Activated naive CD8-positive, alpha-beta T cell (primary cell): Measurements from ENCODE around the gene METTL25B.

Experiments
- H3K27ac Mint-ChIP-seq: one replicate; pipeline ENCODE4 v1.8.0; 2021; ENCODE audit warnings: mixed read lengths
- H3K27me3 Mint-ChIP-seq: one replicate; pipeline ENCODE4 v1.8.0; 2021; ENCODE audit warnings: mixed read lengths
- H3K36me3 Mint-ChIP-seq: one replicate; pipeline ENCODE4 v1.8.0; 2021; ENCODE audit warnings: mixed read lengths
- H3K4me1 Mint-ChIP-seq: one replicate; pipeline ENCODE4 v1.8.0; 2021; ENCODE audit warnings: low read depth, mixed read lengths
- H3K4me3 Mint-ChIP-seq: one replicate; pipeline ENCODE4 v1.8.0; 2021; ENCODE audit warnings: mild to moderate bottlenecking, mixed read lengths
- H3K9me3 Mint-ChIP-seq: one replicate; pipeline ENCODE4 v1.8.0; 2021; ENCODE audit warnings: low read depth, mixed read lengths

Gene METTL25B

DNA sequence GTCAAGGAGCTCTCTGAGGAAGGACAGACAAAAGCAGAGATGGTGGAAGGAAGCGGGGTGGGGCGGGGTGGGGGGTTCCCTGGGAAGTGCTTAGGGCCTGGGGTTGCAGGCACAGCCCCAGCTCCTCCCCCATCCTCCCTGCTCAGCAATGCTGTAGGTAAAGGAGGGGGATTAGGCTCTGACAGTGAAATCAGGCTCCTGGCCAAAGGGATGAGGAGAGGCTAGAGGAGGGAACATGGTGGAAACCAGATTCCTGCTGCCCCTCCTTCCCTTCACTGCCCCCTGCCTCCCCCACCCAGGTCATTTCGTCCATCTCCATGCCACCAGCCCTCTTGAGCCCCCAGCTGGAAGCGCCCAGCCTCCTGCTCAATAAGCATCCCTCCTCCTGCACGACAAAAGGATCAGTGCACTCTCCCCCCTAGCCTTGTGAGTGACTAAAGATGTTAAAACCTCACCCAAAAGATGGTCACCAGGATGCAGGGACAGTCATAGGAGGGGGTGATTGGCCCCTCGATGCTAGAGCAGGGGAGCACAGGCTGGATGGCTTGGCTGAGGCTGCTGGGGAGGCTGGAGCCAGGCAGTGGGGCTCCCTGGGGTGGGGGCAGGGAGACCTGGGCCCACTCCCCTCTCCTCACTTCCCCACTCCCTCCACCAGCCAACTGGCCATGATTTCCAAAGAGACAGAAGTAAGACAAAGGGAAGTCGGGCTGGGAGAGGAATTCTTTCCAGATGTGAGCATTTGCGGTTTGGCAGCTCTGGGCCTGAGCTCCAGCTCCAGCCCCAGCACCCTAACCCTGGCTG is 20.7 kb upstream of the METTL25B start:
- Mint-ChIP-seq H3K27me3 (no peaks in the 10 kb centered on the region), H3K4me3 (peak overlapping the region; percentile 59), H3K36me3 (no peaks in the 10 kb centered on the region), H3K4me1 (peaks cover 25% of the 10 kb centered on the region), H3K9me3 (no peaks in the 10 kb centered on the region), H3K27ac (peak overlapping the region; percentile 50)

DNA sequence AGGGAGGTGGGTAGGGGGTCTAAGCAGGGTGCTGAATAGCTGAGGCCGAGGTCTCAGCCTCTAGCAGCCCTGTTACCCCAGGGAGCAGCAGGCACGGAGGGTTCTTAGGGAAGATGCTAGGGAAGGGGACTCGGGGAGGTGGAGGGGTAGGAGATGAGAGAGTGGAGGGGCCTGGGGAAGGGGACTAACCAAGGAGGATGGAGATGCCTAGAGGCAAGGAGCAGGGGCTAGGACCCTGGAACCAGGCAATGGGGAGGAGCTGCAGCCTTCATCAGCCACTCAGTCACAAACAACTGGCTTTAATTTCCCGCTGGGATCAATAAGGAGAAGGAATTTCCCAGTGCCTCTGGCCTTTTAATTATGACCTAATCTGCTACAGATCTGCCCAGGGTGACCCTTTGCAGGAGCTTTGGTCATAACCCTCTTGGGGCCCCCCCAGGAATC is 20.0 kb upstream of the METTL25B start:
- Mint-ChIP-seq H3K27me3 (no peaks in the 10 kb centered on the region), H3K9me3 (no peaks in the 10 kb centered on the region), H3K36me3 (no peaks in the 10 kb centered on the region), H3K4me1 (peaks cover 25% of the 10 kb centered on the region), H3K27ac (peak overlapping the region; percentile 50), H3K4me3 (no peak overlapping the region)

DNA sequence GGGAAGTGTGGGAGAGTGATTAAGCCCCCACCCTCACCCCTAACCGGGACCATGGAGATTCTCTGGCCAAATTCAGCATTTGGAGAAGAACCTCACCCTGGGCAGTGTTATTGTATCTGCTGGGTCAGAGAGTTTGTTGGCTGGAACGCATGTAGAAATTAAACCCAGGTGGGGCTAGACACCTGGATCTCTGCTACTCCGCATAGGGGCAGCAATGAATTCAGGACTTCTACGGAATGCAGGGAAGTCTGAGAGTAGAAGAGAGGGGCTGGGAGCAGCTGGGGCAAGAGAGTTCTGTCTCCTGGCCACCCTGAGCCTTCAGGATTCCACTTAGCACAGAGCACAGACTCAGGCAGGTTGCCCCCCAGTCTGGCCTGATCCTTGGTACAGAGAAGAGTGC is 19.2 kb upstream of the METTL25B start:
- Mint-ChIP-seq H3K27ac (no peak overlapping the region), H3K9me3 (no peaks in the 10 kb centered on the region), H3K4me1 (peaks cover 25% of the 10 kb centered on the region), H3K4me3 (no peak overlapping the region), H3K27me3 (no peaks in the 10 kb centered on the region), H3K36me3 (no peaks in the 10 kb centered on the region)

DNA sequence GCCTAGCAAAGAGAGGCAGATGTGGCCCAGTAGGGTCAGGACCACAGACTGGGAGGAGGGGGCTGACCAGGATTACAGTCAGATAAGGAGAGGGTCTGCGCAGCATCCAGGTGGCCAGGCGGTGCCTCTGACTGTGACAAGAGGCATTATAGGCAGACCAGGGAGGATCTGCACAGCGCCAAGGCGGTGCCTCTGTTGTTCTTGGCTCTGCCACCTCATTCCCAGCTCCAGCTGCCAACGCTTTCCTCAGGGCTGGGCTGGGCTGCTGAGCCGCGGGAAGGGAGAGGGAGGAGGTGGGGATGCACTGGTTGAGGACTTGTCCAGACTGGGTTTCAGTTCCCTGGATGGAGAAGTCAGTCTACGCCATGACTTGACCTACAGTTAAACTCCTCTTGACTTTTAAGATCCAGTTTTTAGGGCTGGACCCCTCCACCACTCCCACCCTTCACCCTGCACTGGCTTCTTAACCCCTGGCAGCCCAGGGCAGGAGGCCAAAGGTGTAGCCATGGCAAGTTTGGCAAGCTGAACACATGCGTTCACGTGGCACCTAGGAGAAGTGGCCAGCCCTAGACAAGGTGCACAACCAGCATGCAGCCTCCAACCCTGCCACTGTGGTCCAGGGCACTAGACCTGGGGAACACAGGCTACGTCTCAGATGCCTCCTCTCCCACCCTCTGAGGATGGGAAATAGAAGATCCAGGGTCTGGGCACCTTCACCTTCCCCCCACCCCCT is 18.3 kb upstream of the METTL25B start:
- Mint-ChIP-seq H3K4me1 (peaks cover 20% of the 10 kb centered on the region), H3K9me3 (no peaks in the 10 kb centered on the region), H3K27ac (no peak overlapping the region), H3K4me3 (no peak overlapping the region), H3K27me3 (no peaks in the 10 kb centered on the region), H3K36me3 (peaks cover 3% of the 10 kb centered on the region)

GRCh38 chr1:156711011-156711817 is 17.1 kb upstream of the METTL25B start:
- Mint-ChIP-seq H3K27ac (no peak overlapping the region), H3K4me1 (peaks cover 10% of the 10 kb centered on the region), H3K4me3 (no peak overlapping the region), H3K27me3 (no peaks in the 10 kb centered on the region), H3K9me3 (no peaks in the 10 kb centered on the region), H3K36me3 (peaks cover 10% of the 10 kb centered on the region)

DNA sequence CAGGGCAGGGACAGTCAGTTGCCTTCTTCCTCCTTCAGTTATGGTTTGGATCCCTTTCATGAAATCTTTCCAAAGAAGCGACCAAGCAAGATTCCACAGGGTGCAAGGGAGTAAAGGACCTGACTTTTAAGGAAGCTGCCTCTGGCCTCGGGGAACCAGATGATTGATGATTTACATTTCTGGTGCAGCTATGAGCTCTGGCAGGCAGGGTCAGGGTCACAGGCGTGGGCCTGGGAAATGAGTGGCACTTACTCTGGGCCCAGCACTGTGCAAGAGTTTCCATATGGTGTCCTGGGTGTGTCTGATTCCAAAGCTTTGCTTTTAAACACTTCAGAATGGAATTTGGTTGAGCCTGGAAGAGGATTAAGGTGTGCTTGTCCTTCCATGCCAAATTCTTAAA is 15.6 kb upstream of the METTL25B start:
- Mint-ChIP-seq H3K36me3 (peaks cover 10% of the 10 kb centered on the region), H3K27ac (no peak overlapping the region), H3K27me3 (no peaks in the 10 kb centered on the region), H3K4me1 (peaks cover under 1% of the 10 kb centered on the region), H3K9me3 (no peaks in the 10 kb centered on the region), H3K4me3 (no peak overlapping the region)

- no peak overlapping the region for H3K4me3 Mint-ChIP-seq
- H3K27me3 Mint-ChIP-seq: no peaks in the 10 kb centered on the region
- peaks cover 10% of the 10 kb centered on the region for H3K36me3 Mint-ChIP-seq
- H3K27ac Mint-ChIP-seq: no peak overlapping the region
- no peaks in the 10 kb centered on the region for H3K9me3 Mint-ChIP-seq
- peaks cover under 1% of the 10 kb centered on the region for H3K4me1 Mint-ChIP-seq
Observed at GRCh38 chr1:156714830-156715229, 13.4 kb upstream of the METTL25B start.

- H3K27me3 Mint-ChIP-seq: no peaks in the 10 kb centered on the region
- no peak overlapping the region for H3K4me3 Mint-ChIP-seq
- H3K27ac Mint-ChIP-seq: no peak overlapping the region
- H3K4me1 Mint-ChIP-seq: peaks cover 2% of the 10 kb centered on the region
- H3K36me3 Mint-ChIP-seq: peaks cover 10% of the 10 kb centered on the region
- no peaks in the 10 kb centered on the region for H3K9me3 Mint-ChIP-seq
Observed at GRCh38 chr1:156717351-156717750, 10.9 kb upstream of the METTL25B start.

- Mint-ChIP-seq H3K27me3 (no peaks in the 10 kb centered on the region), H3K4me3 (no peak overlapping the region), H3K36me3 (peaks cover 9% of the 10 kb centered on the region), H3K4me1 (peaks cover 20% of the 10 kb centered on the region), H3K27ac (no peak overlapping the region), H3K9me3 (no peaks in the 10 kb centered on the region)
Observed at GRCh38 chr1:156721131-156721530, 7.1 kb upstream of the METTL25B start.

- H3K27me3 Mint-ChIP-seq: no peaks in the 10 kb centered on the region
- no peak overlapping the region for H3K27ac Mint-ChIP-seq
- no peak overlapping the region for H3K4me3 Mint-ChIP-seq
- H3K4me1 Mint-ChIP-seq: peaks cover 20% of the 10 kb centered on the region
- peaks cover 9% of the 10 kb centered on the region for H3K36me3 Mint-ChIP-seq
- no peaks in the 10 kb centered on the region for H3K9me3 Mint-ChIP-seq
Observed at GRCh38 chr1:156721535-156721934, 6.7 kb upstream of the METTL25B start.

DNA sequence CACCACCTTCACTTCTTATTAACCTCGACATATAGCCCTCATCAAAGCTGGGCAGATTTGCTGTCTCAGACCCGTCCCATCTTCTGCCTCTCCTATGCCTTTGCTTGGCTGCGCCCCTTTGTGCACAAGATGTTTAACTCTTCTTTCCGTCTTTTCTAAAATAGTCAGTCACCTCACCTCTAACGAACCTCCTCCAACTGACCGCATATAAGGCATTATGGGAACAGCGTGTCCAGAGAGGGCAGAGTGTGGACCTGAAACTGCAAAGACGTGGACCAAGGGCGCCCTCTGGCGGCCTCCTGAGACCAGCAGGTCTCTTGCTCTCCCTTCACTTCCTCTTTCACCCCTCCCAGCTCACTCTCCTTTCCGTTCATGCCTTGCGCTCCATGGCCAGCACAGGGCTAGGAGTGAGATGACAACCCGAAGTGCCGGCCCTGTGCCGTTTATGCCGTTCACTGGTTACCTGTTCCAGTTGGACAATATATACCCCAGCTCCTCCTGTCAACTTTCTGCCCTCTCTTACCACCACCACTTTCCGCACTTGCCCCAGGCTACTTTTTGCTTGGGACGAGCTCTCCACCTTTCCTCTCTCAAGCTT is 2.5 kb upstream of the METTL25B start:
- H3K27me3 Mint-ChIP-seq: no peaks in the 10 kb centered on the region
- no peak overlapping the region for H3K4me3 Mint-ChIP-seq
- peaks cover 38% of the 10 kb centered on the region for H3K4me1 Mint-ChIP-seq

GRCh38 chr1:156726549-156727226 is 1.6 kb upstream of the METTL25B start:
- no peaks in the 10 kb centered on the region for H3K9me3 Mint-ChIP-seq
- H3K4me1 Mint-ChIP-seq: peaks cover 39% of the 10 kb centered on the region
- H3K27ac Mint-ChIP-seq: no peak overlapping the region
- H3K4me3 Mint-ChIP-seq: no peak overlapping the region
- peaks cover 9% of the 10 kb centered on the region for H3K36me3 Mint-ChIP-seq
- H3K27me3 Mint-ChIP-seq: no peaks in the 10 kb centered on the region

More for the DNA sequence above, 2.5 kb upstream of the METTL25B start:
- Mint-ChIP-seq H3K27ac (no peak overlapping the region), H3K36me3 (peaks cover 9% of the 10 kb centered on the region), H3K9me3 (no peaks in the 10 kb centered on the region)

DNA sequence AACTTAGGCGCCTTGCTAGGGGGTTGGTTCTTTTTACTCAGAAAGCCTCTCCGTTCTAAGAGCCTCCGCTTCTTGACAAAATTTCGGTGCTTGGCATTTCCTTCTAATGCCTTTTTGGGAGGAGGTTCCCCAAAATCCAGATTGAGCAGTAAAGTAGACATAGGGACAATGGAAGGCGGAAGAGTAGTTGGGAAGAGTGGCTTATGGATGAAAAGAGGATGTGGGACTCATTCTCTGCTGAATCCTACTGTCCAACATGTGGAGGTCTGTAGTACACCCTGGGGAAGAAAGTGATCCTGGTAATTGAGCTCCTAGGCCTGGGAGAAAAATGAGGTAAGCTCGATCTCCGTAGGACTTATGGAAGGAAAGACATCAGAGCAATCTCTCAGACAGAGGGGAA is 777 bp upstream of the METTL25B start:
- no peak overlapping the region for H3K4me3 Mint-ChIP-seq
- H3K27ac Mint-ChIP-seq: peak overlapping the region; percentile 99
- no peaks in the 10 kb centered on the region for H3K27me3 Mint-ChIP-seq
- no peaks in the 10 kb centered on the region for H3K9me3 Mint-ChIP-seq
- H3K4me1 Mint-ChIP-seq: peaks cover 39% of the 10 kb centered on the region
- peaks cover 9% of the 10 kb centered on the region for H3K36me3 Mint-ChIP-seq
